GM12892 (cell line): ENCODE measurements around the gene VPS37D.
"Not testable (repeated sequence)": the region's sequence is repeated elsewhere in the genome, so short reads cannot be mapped to it uniquely, and the experiment has no call there.

Experiments
- POLR2A ChIP-seq: IDR thresholded peaks from 2 replicates; pipeline ENCODE4 v1.6.1; 2011; ENCODE audit warnings: low read depth, low read length, control low read depth
- POLR2AphosphoS5 ChIP-seq: IDR thresholded peaks from 2 replicates; pipeline ENCODE4 v1.6.1; 2011; ENCODE audit warnings: low read depth, low read length, control low read depth
- TAF1 ChIP-seq: IDR thresholded peaks from 2 replicates; pipeline ENCODE4 v1.6.1; 2011; ENCODE audit warnings: low read depth, mild to moderate bottlenecking, control low read depth, low read length, borderline replicate concordance

DNA sequence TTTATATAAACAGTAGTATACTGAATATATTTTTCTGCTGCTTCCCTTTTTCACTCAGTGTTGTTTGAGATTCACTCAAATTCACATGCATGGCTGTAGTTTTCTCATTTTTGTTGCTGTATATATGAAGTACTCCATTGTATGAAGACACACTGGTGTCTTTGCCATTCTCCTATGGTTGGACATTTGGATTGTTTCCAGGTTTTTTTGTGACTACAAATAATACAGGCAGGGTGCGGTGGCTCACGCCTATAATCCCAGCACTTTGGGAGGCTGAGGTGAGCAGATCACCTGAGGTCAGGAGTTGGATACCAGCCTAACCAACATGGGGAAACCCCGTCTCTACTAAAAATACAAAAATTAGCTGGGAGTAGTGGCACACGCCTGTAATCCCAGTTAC, 7.0 kb upstream of the VPS37D start:
- TF ChIP-seq POLR2A, POLR2AphosphoS5, TAF1: not testable (repeated sequence)
